HepG2 (cell line): ENCODE measurements around the gene RAB22A. TPM values are rescaled to one million over a fixed set of nuclear protein-coding genes. Genes with fewer than 3 reads are reported as not detected.

Experiments
- DBP ChIP-seq: sonication (generic); formaldehyde crosslinking; IDR thresholded peaks from 2 replicates; pipeline ENCODE4 v1.4.0; 2020; ENCODE audit warnings: missing genetic modification reagents; ENCODE audit errors: not compliant biosample characterization
- EEA1 ChIP-seq: sonication (generic); formaldehyde crosslinking; IDR thresholded peaks from 2 replicates; pipeline ENCODE4 v1.5.1; 2020; ENCODE audit warnings: mild to moderate bottlenecking, missing genetic modification reagents, borderline replicate concordance
- HNF4G ChIP-seq, 2 experiments: sonication (generic) in 1 of 2; formaldehyde crosslinking in 1 of 2; IDR thresholded peaks; 2 replicates each; pipeline versions ENCODE4 v1.4.0 to v1.6.1; 2011 to 2020; ENCODE audit warnings: borderline replicate concordance in 2 of 2, low read depth in 2 of 2, mild to moderate bottlenecking in 2 of 2, low read length in 1 of 2, missing genetic modification reagents in 1 of 2, moderate library complexity in 1 of 2
- KDM2A ChIP-seq: sonication (generic); formaldehyde crosslinking; IDR thresholded peaks from 2 replicates; pipeline ENCODE4 v1.4.0; 2020; ENCODE audit warnings: low read depth, missing genetic modification reagents, borderline replicate concordance
- NBN ChIP-seq: fragments of 450-650 bp; conservative IDR thresholded peaks from 2 replicates; pipeline ENCODE4 v1.6.1; 2017
- NR2C2 ChIP-seq: sonication (generic); formaldehyde crosslinking; IDR thresholded peaks from 2 replicates; pipeline ENCODE4 v1.4.0; 2020; ENCODE audit warnings: missing genetic modification reagents, mild to moderate bottlenecking, moderate library complexity, borderline replicate concordance
- SP5 ChIP-seq: IDR thresholded peaks from 2 replicates; pipeline ENCODE4 v1.6.1; 2016; ENCODE audit warnings: low read depth, borderline replicate concordance
- TBX3 ChIP-seq: fragments of 450-650 bp; IDR thresholded peaks from 2 replicates; pipeline ENCODE4 v1.6.1; 2017; ENCODE audit warnings: antibody characterized with exemption, mild to moderate bottlenecking, inconsistent platforms, borderline replicate concordance
- TFDP2 ChIP-seq: sonication (generic); formaldehyde crosslinking; IDR thresholded peaks from 2 replicates; pipeline ENCODE4 v1.4.0; 2020; ENCODE audit warnings: missing genetic modification reagents
- ZNF501 ChIP-seq: sonication (generic); formaldehyde crosslinking; IDR thresholded peaks from 2 replicates; pipeline ENCODE4 v1.5.1; 2020; ENCODE audit warnings: mild to moderate bottlenecking, moderate library complexity, missing genetic modification reagents
- ZNF563 ChIP-seq: sonication (generic); formaldehyde crosslinking; IDR thresholded peaks from 2 replicates; pipeline ENCODE4 v1.8.0; 2022; ENCODE audit warnings: mild to moderate bottlenecking, moderate library complexity, missing genetic modification reagents
- ZNF749 ChIP-seq: sonication (generic); formaldehyde crosslinking; IDR thresholded peaks from 2 replicates; pipeline ENCODE4 v1.8.0; 2022; ENCODE audit warnings: mild to moderate bottlenecking, missing genetic modification reagents, moderate library complexity, borderline replicate concordance
- ZNF766 ChIP-seq: sonication (generic); formaldehyde crosslinking; IDR thresholded peaks from 2 replicates; pipeline ENCODE4 v1.5.0; 2020; ENCODE audit warnings: missing genetic modification reagents, borderline replicate concordance
- ZSCAN22 ChIP-seq: sonication (generic); formaldehyde crosslinking; IDR thresholded peaks from 2 replicates; pipeline ENCODE4 v1.4.0; 2020; ENCODE audit warnings: mild to moderate bottlenecking, missing genetic modification reagents
- polyA plus RNA-seq, 8 experiments: library from polyadenylated mRNA; depleted of rRNA in 3 of 8; stranded (reverse) in 7 of 8; unstranded in 1 of 8; fragments of >200 nt; fragmentation: Illumina TruSeq in 4 of 8; extraction: Trizol in 4 of 8; gene quantifications; 2 replicates each; pipeline versions ENCODE4 v1.2.1 to v1.2.3, GENCODE V29; 2011 to 2016; ENCODE audit warnings: low read depth in 4 of 8, missing spikeins in 1 of 8, mixed read lengths in 1 of 8; ENCODE audit not compliant: insufficient read depth in 1 of 8
- total RNA-seq, 5 experiments: library from RNA; depleted of rRNA; stranded (reverse); fragments of >200 nt; fragmentation: Illumina TruSeq; extraction: Trizol; gene quantifications; 2 replicates each; pipeline ENCODE4 v1.2.3, GENCODE V29; 2016; ENCODE audit warnings: low read depth in 1 of 5
- TF ChIP-seq, protein P1 (sequence below): sonication (generic); formaldehyde crosslinking; IDR thresholded peaks from 2 replicates; pipeline ENCODE4 v1.4.0; 2020; ENCODE audit warnings: missing genetic modification reagents, borderline replicate concordance
- TF ChIP-seq, protein P2 (sequence below): sonication (generic); formaldehyde crosslinking; IDR thresholded peaks from 2 replicates; pipeline ENCODE4 v1.5.1; 2020; ENCODE audit warnings: mild to moderate bottlenecking, moderate library complexity, missing genetic modification reagents
- TF ChIP-seq, protein P3 (sequence below): sonication (generic); formaldehyde crosslinking; IDR thresholded peaks from 2 replicates; pipeline ENCODE4 v1.5.1; 2020; ENCODE audit warnings: mild to moderate bottlenecking, missing genetic modification reagents, borderline replicate concordance
- TF ChIP-seq, protein P4 (sequence below): sonication (generic); formaldehyde crosslinking; IDR thresholded peaks from 2 replicates; pipeline ENCODE4 v1.4.0; 2020; ENCODE audit warnings: missing genetic modification reagents, borderline replicate concordance

The RAB22A gene
- total and polyA plus RNA-seq, 2 of the 13 experiments (the other 11 are each of a cell fraction or from before 2014, with no cell fraction given): 10.7 to 11.2 TPM

- TF ChIP-seq, protein P1, sequence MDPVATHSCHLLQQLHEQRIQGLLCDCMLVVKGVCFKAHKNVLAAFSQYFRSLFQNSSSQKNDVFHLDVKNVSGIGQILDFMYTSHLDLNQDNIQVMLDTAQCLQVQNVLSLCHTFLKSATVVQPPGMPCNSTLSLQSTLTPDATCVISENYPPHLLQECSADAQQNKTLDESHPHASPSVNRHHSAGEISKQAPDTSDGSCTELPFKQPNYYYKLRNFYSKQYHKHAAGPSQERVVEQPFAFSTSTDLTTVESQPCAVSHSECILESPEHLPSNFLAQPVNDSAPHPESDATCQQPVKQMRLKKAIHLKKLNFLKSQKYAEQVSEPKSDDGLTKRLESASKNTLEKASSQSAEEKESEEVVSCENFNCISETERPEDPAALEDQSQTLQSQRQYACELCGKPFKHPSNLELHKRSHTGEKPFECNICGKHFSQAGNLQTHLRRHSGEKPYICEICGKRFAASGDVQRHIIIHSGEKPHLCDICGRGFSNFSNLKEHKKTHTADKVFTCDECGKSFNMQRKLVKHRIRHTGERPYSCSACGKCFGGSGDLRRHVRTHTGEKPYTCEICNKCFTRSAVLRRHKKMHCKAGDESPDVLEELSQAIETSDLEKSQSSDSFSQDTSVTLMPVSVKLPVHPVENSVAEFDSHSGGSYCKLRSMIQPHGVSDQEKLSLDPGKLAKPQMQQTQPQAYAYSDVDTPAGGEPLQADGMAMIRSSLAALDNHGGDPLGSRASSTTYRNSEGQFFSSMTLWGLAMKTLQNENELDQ (CRISPR knock-in tag): no peak
- TF ChIP-seq ZSCAN22 (CRISPR knock-in tag) (no peak), SP5 (CRISPR knock-in tag) (peak; percentile 34; the same call in 1 of the 2 replicates), ZNF766 (CRISPR knock-in tag) (peak; percentile 90), DBP (CRISPR knock-in tag) (peak; percentile 25), NBN (no peak), ZNF563 (CRISPR knock-in tag) (peak; percentile 77; the same call in 1 of the 2 replicates), TBX3 (no peak), HNF4G (IDR thresholded peaks at IDR 0.05; ENCODE audit: borderline replicate concordance, low read depth, low read length) (no peak), HNF4G (CRISPR knock-in tag; IDR thresholded peaks at IDR 0.05; ENCODE audit: borderline replicate concordance, low read depth) (0 out of 2 replicates have a peak, but pooled peaks have one; percentile 27), KDM2A (CRISPR knock-in tag) (peak; percentile 68), ZNF501 (peak; percentile 43; the same call in 1 of the 2 replicates), TFDP2 (CRISPR knock-in tag) (peak; percentile 99), ZNF749 (peak; percentile 89; the same call in 1 of the 2 replicates), EEA1 (CRISPR knock-in tag) (peak; percentile 92; the same call in 1 of the 2 replicates), NR2C2 (CRISPR knock-in tag) (peak; percentile 79)
- TF ChIP-seq, protein P2, sequence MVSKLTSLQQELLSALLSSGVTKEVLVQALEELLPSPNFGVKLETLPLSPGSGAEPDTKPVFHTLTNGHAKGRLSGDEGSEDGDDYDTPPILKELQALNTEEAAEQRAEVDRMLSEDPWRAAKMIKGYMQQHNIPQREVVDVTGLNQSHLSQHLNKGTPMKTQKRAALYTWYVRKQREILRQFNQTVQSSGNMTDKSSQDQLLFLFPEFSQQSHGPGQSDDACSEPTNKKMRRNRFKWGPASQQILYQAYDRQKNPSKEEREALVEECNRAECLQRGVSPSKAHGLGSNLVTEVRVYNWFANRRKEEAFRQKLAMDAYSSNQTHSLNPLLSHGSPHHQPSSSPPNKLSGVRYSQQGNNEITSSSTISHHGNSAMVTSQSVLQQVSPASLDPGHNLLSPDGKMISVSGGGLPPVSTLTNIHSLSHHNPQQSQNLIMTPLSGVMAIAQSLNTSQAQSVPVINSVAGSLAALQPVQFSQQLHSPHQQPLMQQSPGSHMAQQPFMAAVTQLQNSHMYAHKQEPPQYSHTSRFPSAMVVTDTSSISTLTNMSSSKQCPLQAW (CRISPR knock-in tag): peak; percentile 57; the same call in 1 of the 2 replicates
- TF ChIP-seq, protein P3, sequence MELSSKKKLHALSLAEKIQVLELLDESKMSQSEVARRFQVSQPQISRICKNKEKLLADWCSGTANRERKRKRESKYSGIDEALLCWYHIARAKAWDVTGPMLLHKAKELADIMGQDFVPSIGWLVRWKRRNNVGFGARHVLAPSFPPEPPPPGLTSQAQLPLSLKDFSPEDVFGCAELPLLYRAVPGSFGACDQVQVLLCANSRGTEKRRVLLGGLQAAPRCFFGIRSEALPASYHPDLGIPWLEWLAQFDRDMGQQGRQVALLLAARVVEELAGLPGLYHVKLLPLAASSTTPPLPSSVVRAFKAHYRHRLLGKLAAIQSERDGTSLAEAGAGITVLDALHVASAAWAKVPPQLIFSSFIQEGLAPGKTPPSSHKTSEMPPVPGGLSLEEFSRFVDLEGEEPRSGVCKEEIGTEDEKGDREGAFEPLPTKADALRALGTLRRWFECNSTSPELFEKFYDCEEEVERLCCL (CRISPR knock-in tag): no peak
- TF ChIP-seq, protein P4, sequence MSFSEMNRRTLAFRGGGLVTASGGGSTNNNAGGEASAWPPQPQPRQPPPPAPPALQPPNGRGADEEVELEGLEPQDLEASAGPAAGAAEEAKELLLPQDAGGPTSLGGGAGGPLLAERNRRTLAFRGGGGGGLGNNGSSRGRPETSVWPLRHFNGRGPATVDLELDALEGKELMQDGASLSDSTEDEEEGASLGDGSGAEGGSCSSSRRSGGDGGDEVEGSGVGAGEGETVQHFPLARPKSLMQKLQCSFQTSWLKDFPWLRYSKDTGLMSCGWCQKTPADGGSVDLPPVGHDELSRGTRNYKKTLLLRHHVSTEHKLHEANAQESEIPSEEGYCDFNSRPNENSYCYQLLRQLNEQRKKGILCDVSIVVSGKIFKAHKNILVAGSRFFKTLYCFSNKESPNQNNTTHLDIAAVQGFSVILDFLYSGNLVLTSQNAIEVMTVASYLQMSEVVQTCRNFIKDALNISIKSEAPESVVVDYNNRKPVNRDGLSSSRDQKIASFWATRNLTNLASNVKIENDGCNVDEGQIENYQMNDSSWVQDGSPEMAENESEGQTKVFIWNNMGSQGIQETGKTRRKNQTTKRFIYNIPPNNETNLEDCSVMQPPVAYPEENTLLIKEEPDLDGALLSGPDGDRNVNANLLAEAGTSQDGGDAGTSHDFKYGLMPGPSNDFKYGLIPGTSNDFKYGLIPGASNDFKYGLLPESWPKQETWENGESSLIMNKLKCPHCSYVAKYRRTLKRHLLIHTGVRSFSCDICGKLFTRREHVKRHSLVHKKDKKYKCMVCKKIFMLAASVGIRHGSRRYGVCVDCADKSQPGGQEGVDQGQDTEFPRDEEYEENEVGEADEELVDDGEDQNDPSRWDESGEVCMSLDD (CRISPR knock-in tag): no peak
Measured at GRCh38 chr20:58388882-58389323, 79.4 kb downstream of the RAB22A start, which contains the start of gene VAPB (continued).
